GM21367 (cell line): ENCODE results near the gene CNPY1.
"Not testable (repeated sequence)": the region's sequence is repeated elsewhere in the genome, so short reads cannot be mapped to it uniquely, and the experiment has no call there.

Source experiments
- ATAC-seq: cut with Tn5 transposase; IDR thresholded peaks from one replicate; pipeline ENCODE4 v1.9.1; 2021; ENCODE audit not compliant: unreplicated experiment

CNPY1 gene

DNA sequence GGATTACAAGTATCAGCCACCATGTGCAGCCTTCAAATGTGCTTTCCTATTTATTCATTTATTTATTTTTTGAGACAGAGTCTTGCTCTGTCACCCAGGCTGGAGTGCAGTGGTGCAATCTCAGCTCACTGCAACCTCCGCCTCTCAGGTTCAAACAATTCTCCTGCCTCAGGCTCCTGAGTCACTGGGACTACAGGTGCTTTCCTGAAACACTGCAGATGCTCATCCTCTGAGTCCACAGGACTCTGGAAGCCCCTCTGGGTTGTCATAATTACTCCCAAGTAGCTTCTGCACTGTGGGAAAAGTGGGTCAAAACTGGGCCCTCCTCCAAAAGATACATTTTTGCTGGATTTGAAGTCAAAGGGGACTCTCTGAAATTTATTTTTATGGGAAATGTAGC is at the start of gene CNPY1:
CNPY1 (minus strand) TSS at position 111 of the 400 bp plus-strand sequence. CDS start 630 bp downstream, outside the sequence.
- not testable (repeated sequence) for ATAC-seq

DNA sequence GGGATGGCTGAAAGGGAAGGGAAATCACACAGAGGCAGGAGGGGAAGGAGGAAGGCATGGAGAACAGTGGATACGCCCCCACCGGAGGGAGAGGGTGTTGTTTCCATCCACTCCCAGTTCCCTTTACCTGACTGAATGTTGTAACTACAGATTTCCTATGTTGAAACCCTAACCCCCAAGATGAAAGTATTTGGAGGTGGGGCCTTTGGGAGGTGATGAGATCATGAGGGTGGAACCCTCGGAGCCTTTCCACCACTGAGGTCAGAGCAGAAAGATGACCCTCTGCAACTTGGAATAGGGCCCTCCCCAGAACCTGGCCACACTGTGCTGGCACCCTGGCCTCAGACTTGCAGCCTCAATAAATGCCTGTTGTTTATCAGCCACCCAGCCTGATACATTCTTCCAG is 48.6 kb upstream of the CNPY1 start:
- no peak for ATAC-seq

DNA sequence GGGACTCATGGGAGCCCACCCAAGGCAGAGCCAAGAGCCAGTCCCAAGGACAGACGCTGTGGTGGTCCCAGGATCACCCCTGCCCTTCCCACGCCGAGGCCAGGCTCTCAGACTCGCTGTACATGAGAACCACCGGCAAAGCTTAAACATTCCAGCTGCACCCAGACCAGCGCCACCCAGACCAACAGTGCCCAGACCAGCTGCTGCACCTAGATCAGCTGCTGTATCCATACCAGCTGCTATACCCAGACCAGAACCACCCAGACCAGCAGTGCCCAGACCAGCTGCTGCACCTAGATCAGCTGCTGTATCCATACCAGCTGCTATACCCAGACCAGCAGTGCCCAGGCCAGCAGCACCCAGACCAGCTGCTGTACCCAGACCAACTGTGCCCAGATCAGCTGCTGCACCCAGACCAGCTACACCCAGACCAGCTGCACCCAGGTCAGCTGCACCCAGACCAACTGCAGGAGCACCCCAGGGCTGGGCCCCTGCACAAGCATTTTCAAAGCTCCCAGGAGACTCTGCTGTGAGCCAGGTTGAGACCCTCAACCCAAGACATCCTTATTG is 47.9 kb upstream of the CNPY1 start:
- no peak for ATAC-seq

DNA sequence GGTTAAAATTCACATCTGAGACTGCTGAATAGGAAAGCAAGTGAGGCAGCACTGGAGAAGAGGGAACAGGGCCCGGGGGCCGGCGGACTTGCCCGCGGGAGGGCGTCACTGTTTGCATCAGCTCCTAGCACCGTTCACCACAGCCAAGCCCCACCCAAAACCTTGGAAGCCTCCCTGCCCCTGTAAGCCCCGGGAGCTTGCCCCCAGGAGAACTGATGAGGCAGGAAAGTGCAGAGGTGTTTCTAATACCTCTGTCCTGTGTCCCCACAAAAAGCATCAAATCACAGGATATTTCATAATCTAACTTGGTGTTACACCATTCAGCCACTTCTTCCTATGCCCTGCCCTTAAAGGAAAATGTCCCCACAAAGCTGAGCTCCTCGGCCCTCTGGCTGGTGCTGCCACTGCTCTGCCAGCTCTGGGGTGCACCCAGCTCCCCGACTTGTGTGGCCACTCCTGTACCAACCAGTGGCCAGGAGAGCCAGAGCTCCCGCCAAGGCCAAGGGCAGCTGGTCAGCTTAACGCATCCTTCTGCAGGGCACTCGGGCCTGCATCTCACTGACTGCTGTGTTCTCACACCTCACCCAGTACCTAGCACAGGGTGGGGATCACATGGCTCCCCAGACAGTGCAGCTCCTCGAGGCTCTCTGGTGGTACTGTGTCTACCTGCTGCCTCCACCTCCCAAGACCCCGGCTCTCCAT is 47.3 kb upstream of the CNPY1 start:
- ATAC-seq: no peak

DNA sequence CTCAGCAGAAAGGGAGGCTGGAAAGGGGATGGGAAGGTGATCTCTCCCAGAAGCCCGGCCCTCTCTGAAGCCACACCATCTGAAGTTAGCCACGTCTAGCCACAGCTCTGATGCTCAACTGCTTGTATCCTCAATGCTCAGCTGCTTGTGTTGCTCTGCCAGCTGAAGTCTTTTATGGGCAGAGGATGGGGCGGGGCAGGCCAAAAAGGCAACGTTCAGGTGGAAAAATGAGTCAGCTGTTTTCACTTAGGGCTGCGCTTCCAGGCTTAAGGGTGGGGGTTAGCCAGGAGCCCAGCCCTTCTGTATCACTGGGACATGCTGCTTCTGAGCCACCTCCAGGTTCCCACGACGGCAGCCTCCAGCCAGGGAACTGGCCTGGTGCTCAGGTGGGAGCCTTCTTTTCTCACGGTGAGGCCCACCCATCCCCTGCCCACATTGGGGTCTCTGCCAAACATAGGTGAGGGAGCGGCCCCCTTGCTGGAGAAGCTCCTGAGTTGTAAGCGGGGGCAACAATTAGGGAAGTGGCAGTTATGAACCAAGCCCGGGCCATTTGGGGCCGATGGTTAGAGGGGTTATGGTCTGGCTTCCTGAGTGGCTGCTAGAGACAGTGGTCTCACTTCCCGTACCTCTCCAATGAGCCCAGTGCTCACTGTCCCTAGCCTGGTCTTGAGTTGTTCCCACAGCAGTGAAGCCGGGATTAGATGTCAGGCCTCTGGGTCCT is 44.9 kb upstream of the CNPY1 start:
- no peak for ATAC-seq

DNA sequence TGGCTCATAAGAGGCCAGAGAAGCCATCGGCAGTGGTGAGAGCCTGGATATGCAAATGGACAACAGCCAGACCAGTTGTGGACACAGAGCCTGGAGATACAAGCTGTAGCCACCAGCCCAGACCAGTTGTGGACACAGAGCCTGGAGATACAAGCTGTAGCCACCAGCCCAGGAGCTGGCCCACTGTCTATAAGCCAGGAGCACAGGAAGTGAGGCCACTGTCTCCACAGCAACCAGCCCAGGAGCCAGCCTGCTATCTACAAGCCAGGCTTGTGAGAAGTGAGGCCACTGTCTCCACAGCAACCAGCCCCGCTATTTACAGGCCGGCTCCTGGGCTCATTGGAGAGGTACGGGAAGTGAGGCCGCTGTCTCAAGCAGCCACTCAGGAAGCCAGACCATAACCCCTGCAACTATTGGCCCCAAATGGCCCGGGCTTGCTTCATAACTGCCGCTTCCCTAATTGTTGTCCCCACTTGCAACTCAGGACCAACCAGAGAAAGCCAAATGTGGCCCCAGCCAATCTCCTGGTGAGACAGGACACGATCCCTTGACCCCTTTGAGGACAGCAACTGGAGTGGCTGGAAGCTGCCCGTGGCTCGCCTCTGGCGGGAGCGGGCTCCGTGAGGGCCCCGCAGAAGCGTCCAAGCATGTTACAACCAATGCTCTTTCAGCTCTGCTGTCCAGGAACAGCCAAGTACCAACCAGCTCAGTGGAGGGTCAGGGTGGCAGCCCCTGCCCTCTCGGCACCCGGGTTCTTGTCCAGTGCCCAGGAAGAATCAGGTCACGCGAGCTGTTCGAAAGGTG is 44.1 kb upstream of the CNPY1 start:
- ATAC-seq: peak; percentile 51

DNA sequence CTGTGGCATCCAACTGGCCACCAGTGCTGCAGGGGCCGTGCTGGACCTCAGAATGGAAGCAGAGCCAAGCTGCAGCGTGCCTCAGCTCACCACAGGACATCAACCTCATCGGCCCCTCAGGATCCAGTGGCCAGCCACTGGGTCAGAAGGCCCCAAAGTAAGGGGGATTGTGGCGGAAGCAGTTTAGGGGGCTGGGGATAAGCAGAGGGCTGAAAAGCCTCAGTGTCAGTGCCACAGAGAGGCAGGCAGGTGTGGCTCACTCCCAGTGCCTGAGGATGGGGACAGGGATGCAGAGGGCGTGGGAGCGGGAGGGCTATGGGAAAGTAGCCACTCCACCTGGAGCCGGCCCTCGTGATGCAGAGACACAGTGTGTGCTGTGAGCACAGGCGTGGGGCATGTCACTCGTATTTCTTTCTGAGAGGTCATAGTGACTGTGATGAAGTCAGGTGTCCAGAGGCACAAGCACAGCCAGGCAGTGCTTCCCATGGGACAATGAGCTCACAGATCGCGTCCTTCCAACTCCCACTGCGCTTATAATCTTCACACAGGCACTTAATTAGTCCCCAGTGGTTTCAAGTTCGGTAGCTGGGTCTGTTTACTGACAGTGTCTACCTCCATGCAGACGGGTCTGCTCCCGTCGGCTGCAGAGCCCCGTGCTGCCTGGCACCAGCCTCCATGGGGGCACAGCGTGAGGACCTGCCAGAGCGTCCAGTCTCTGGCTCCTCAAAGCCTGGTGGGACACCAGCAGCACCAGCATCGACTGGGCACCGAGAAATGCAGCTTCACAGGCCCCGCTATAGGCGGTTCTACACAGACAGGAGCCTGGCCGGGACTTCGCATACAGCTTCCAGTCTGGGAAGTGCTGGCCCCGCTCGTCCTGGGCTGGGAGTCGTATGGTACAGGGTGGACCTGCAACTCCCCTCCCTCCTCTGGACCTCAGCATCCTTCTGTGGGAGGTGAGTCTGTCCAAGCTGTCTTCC is 42.9 kb upstream of the CNPY1 start:
- no peak for ATAC-seq

DNA sequence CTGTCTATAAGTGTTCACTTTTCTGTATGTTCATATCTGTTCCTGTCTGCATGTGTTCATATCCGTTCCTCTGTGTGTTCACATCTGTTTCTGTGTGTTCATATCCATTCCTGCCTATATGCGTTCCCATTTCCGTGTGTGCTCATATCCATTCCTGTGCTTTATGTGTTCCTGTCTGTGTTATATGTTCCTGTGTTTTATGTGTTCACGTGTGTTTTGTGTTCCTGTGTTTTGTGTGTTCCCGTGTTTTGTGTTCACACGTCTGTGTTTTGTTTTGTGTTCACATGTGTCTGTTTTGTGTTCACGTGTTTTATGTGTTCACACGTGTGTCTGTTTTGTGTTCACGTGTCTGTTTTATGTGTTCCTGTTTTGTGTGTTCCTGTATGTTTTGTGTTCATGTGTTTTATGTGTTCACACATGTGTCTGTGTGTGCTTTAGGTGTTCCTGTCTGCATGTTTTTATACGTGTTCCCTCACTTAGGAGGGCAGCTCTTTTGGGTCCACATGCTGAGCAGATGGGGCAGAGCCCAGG is 42.2 kb upstream of the CNPY1 start:
- no peak for ATAC-seq

DNA sequence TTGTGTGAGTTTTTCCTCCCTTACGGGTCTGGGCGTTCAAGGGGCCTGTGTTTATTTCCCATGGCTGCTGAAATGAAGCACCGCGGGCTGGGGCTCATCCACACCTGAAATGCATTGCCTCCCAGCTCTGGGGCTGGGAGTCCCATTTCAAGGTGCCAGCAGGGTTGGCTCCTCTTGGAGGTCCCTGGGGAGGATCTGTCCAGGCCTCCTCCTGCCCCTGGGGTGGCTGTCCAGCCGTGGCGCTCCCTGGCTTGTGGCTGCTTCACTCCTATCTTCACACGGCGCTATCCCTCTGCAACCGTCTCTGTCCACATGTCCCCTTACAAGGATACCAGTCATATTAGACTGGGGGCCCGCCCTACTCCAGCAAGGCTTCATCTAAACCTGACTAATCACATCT is 41.1 kb upstream of the CNPY1 start:
- ATAC-seq: no peak

DNA sequence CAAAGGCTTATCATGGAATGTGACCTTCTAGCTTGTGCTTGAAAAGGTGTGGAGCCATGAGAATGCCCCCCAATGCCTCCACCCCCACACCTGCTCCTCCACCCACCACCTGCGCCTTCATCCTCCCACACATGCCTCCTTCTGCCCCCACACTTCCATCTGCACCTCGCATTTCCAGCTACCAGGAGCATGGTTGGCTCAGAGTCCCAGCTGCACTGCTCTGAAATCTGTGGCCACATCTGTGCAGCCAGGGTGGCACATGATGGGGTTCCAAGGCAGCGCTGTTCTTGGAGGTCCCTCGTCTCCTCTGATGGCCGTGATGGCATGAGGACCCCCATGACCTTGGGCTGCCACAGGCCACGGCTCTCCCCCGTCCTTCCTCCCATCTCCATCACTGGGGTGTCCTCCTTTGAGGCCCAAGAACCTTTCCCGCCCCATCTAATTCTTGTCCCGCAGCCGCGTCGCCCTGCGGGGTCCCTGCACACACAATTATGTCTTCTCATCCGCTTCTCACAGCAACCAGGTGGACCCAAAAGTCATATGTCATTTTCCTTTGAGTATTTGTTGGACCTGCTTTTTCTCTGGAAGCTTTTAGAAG is 40.6 kb upstream of the CNPY1 start:
- no peak for ATAC-seq

DNA sequence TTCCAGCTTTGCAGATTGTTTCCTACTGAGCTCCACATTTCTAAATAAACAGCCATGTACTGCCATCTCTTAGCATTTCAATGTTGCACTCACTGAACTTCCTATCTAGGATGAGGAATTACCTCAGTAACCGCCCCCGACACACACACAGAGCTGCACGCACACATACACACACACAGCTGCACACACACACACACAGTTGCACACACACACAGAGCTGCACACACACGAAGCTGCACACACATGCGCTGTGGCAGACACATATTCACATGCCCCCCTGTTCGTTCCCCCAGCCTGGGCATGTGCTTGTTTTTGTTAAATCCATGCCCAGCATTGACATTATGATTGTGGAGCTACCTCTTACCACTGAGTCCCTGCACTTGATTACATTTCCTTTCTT is 39.6 kb upstream of the CNPY1 start:
- ATAC-seq: no peak

DNA sequence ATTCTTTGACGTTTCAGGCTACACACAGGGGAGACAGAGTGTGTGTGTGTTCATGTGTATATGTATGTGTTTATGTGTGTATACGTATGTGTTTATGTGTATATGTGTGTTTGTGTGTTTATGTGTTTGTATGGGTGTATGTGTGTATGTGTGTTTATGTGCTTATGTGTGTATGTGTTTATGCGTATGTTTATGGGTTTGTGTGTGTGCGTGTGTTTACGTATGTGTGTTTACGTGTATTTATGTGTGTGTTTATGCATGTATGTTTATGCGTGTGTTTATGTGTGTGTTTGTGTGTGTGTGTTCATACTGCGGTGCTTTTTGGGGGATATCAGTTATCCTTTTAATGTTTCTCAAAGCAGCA is 39.2 kb upstream of the CNPY1 start:
- ATAC-seq: no peak

DNA sequence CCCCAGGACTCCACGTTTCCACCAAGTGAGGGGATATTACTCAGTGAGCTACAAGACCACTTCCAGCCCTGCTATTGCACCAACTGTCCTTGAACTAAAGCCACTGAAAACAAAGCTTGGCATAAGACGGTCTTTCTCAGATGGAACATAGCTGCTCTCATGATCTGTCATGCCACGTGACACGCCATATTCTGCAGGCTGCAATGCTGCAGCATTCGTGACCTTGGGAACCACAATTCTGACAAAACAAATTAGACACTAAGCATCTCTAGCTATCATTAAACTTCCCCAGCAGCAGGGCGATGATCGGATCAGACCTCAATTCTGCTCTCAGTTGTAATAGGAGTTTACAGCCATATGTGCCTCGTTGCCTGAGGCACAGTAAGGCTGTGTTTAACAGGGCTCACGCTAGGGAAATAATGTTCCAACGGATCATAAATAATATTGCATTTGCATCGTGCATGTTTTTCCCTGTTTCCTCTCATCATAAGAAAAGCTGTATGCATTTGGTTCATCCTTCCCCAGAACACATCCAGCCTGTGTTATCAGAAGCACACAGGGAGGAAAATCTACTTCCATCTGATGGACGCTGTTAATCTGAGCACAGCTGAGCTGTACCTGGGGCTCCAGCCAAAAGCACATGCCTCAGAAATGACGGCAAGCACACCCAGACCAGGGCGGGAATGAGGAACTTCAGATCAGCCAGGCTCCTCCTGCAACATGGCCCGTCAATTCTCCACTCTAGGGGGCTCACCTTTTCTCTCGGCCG is 38.6 kb upstream of the CNPY1 start:
- no peak for ATAC-seq

DNA sequence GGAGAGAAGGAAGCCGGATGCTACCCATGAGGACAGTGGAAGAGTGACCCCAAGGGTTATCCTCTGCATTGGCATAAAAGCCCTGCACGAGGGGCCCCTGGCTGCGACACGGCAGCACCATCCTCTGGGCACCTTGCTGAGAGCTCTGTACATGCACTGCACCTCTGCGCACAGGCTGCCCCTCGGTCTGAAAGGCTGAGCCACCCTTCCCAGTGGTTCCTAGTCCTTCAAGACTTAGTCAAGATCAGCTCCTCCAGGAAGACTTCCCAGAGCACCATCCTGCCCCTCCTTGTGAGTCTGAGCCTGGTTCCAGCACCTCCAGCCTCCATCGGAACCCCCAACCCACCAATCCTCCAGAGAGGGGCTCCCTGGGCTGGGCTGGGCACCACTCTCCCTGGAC is 37.9 kb upstream of the CNPY1 start:
- no peak for ATAC-seq

DNA sequence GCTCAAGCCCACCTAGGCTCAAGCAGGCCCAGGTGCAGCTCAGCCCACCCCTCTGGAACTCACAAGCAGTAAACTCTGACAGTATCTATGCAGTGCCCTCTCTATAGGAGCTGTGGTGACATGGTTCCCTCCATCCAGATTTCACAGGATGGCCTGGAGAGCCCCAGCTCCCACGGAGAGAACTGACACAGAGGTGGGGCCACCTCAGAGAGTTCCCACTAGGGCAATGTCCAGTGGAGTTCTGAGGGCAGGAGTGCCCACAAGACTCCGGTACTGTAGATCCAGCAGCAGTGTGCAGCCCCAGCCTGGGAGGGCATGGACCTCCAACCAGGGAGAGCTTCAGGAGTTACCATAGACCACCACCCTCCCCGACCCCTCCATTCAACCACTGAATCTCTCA is 37.3 kb upstream of the CNPY1 start:
- no peak for ATAC-seq

DNA sequence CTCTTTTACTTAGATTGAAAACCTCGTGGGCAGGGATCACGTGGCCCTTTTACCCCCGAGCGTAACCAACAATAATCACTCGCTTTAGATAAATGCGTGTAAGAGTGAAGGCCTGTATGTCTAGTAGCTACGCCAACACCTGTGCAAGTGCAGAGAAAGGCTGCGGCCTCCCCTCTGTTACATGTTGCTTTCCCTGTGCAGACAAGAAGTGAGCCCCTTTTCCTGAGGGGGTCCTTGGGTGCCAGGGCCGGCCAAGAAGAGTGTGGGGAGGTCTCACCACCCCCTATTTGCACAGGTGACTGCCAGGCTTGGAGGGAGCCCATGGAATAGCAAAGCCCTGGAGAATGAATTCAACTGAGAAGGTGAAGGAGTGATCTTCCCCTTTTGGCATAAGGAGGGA is 35.6 kb upstream of the CNPY1 start:
- ATAC-seq: no peak

DNA sequence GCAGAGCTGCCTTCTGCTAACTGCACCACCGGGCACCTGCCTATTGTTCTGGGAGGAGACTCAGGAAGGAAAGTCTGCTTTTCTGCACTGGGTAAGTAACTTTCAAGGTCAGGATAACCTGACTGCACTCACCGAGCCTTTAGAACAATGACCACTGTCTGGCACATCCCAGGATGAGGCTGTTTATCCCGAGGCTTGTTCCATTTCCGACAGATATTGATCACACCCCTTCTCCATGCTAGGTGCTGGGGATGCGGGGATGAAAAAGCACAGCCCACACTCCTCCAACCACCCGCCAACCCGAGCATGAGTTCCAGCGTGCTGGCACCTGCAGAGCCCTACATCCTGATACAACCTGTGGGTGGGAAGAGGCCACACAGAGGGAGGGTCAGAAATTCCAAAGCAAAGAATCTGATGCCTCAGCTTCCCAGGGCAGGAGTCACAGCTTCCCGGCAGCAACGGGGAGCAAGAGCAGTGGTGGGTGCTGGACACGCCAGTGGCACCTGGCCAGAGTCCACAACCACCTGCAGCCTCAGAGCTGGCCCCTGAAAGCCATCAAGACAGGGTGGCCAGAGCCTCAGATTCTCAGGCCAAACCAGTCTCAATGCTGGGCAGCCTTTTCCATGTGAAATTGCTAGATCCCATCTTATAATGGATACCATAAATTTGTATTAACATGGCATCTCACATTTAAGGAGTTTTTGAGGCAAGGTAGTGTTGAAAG is 34.9 kb upstream of the CNPY1 start:
- no peak for ATAC-seq

DNA sequence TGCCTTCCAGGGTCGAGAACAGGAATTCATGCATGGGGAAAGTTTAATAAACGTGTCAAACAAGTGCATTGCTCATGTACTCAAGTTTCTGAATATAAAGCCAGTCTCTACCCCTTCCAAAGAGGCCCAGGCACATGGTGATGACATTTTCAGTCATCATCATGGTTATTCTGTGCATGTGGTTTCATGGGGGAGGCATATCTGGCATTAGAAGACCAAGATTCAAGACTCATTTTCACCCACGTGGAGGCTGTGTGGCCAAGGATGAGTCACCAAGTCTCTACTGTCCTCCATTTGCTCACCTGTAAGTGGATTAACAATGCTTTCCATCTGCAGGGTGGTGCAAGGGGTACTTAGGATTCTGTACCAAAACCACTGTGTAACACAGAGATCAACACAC is 34.0 kb upstream of the CNPY1 start:
- no peak for ATAC-seq
